ENCODE data around the gene DBH. TPM values are rescaled to one million over a fixed set of nuclear protein-coding genes. Genes with fewer than 3 reads are reported as not detected.

DBH gene
- total and polyA plus RNA-seq, 2 donors (not counting 1 experiment from before 2014, with no cell fraction given): not detected

DNA sequence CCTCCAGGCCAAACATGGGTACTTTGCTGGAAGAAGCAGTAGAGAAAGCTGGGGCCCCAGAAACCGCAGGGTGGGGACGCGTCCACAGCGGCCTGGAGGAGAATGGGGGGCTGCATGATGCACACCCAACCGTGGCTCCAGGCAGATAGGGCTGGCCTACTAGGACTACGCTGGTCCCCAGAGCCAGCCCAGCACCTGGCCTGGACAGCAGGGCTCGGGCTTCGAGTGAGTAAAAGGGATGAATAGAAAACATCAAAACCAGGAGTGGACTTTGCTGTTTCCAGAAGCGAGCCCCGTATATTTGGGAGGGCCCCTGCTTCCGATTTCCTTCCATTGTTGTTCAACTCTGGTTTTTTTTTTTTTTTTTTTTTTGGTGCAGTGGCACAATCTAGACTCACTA, 30.7 kb downstream of the DBH start:
- no peaks in the 10 kb centered on the region for H4K20me1 ChIP-seq (ENCODE audit: control insufficient read depth, insufficient read depth, low read length, poor library complexity, severe bottlenecking)
- H3K79me2 ChIP-seq (ENCODE audit: control insufficient read depth, insufficient read depth, low read length): no peaks in the 10 kb centered on the region
- H2AFZ ChIP-seq (ENCODE audit: insufficient read depth, low read depth, low read length, poor library complexity, severe bottlenecking): no peak overlapping the region
- ATAC-seq (ENCODE audit: low read depth): no peak
- H3K9ac ChIP-seq (ENCODE audit: low read length): no peak overlapping the region
- H3K27ac ChIP-seq (ENCODE audit: low read length in 2 of 2): no peak overlapping the region
- no peak for DNase-seq
- CTCF ChIA-PET: no interaction called here
- intact Hi-C loops (cut with micrococcal nuclease): no loop called here
- peaks cover 0 to 7% (median 0%) of the 10 kb centered on the region in 3 donors for H3K9me3 ChIP-seq (ENCODE audit: control extremely low read depth in 1 of 3, control insufficient read depth in 2 of 3, insufficient read depth in 1 of 3, low read length in 2 of 3)
- no peaks in the 10 kb centered on the region for H3K27me3 ChIP-seq (replicated peaks in 1 of 4; ENCODE audit: control extremely low read depth in 1 of 4, control insufficient read depth in 3 of 4, insufficient read depth in 4 of 4, low read length in 3 of 4)
- TF ChIP-seq, protein P1, sequence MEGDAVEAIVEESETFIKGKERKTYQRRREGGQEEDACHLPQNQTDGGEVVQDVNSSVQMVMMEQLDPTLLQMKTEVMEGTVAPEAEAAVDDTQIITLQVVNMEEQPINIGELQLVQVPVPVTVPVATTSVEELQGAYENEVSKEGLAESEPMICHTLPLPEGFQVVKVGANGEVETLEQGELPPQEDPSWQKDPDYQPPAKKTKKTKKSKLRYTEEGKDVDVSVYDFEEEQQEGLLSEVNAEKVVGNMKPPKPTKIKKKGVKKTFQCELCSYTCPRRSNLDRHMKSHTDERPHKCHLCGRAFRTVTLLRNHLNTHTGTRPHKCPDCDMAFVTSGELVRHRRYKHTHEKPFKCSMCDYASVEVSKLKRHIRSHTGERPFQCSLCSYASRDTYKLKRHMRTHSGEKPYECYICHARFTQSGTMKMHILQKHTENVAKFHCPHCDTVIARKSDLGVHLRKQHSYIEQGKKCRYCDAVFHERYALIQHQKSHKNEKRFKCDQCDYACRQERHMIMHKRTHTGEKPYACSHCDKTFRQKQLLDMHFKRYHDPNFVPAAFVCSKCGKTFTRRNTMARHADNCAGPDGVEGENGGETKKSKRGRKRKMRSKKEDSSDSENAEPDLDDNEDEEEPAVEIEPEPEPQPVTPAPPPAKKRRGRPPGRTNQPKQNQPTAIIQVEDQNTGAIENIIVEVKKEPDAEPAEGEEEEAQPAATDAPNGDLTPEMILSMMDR (IDR thresholded peaks at IDR 0.05): no peak
- no peak for TF ChIP-seq EZH2 (IDR thresholded peaks at IDR 0.05; ENCODE audit: borderline replicate concordance, insufficient read depth, low read depth, low read length, poor library complexity, severe bottlenecking)
- POLR2A ChIA-PET: no interaction called here
- 92% methylated on average over 11 of the region's 11 CpGs for WGBS (ENCODE audit: insufficient coverage)
- H3K27me3 Mint-ChIP-seq: peaks cover under 1% of the 10 kb centered on the region
- H3K4me3 Mint-ChIP-seq: no peak overlapping the region
- no peak overlapping the region for H3K4me3 ChIP-seq (ENCODE audit: control extremely low read depth in 1 of 5, extremely low read depth in 1 of 5, insufficient read depth in 1 of 5, low read depth in 2 of 5, low read length in 4 of 5)
- H3K36me3 ChIP-seq (replicated peaks in 1 of 2; ENCODE audit: control extremely low read depth in 1 of 2, control insufficient read depth in 1 of 2, extremely low read depth in 1 of 2, insufficient read depth in 2 of 2, low read length in 1 of 2): no peaks in the 10 kb centered on the region
- no peaks in the 10 kb centered on the region for H3K9me3 Mint-ChIP-seq (ENCODE audit: insufficient read depth)
- no peaks in the 10 kb centered on the region for H3K4me1 ChIP-seq (ENCODE audit: control insufficient read depth in 2 of 2, insufficient read depth in 2 of 2, low read length in 2 of 2)
- H3K27ac Mint-ChIP-seq: no peak overlapping the region
- H3K4me1 Mint-ChIP-seq: no peaks in the 10 kb centered on the region
- H3K4me2 ChIP-seq (replicated peaks; ENCODE audit: low read depth, low read length, poor library complexity, severe bottlenecking): no peak overlapping the region

DNA sequence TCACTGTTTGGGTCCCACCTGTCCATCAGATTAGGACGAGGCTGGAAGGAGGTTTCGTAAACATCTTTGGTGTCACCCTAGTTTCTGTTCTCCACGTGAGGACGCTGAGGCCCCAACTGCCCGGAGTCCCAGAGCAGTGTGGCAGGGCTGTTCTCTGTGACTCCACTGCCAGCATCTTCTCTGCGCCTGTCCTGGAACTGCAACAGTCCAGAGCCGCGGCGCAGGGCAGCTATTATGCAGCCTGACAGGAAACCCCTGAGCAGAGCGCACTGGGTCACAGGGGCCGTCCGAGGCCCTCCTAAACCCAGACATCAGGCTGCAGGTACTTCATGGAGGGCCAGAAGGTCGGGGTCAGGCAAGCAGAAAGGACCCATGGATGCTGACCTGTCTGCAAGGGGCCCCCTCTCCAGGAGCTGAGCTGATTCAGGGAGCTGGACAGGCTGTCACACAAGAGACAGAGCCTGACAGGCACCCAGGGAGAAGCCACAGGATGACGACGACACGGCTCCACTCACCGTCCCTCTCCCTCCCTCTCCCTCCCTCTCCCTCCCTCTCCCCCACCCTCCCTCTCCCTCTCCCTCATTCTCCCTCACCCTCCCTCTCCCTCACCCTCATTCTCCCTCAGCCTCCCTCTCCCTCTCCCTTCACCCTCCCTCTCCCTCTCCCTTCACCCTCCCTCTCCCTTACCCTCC, 31.7 kb downstream of the DBH start:
- H4K20me1 ChIP-seq (ENCODE audit: control insufficient read depth, insufficient read depth, low read length, poor library complexity, severe bottlenecking): no peaks in the 10 kb centered on the region
- H3K9me3 ChIP-seq (ENCODE audit: control extremely low read depth in 1 of 3, control insufficient read depth in 2 of 3, insufficient read depth in 1 of 3, low read length in 2 of 3): peaks cover 0 to 7% (median 0%) of the 10 kb centered on the region in 3 donors
- DNase-seq (no peak), ATAC-seq (ENCODE audit: low read depth) (no peak)
- Mint-ChIP-seq H3K4me1 (no peaks in the 10 kb centered on the region), H3K4me3 (no peak overlapping the region), H3K27ac (no peak overlapping the region), H3K27me3 (peaks cover 4% of the 10 kb centered on the region), H3K9me3 (ENCODE audit: insufficient read depth) (no peaks in the 10 kb centered on the region)
- H3K36me3 ChIP-seq (replicated peaks in 1 of 2; ENCODE audit: control extremely low read depth in 1 of 2, control insufficient read depth in 1 of 2, extremely low read depth in 1 of 2, insufficient read depth in 2 of 2, low read length in 1 of 2): no peaks in the 10 kb centered on the region
- no peak overlapping the region for H3K4me2 ChIP-seq (replicated peaks; ENCODE audit: low read depth, low read length, poor library complexity, severe bottlenecking)
- no peak overlapping the region for H3K4me3 ChIP-seq (ENCODE audit: control extremely low read depth in 1 of 5, extremely low read depth in 1 of 5, insufficient read depth in 1 of 5, low read depth in 2 of 5, low read length in 4 of 5)
- intact Hi-C loops (cut with micrococcal nuclease): no loop called here
- 84% methylated on average over 17 of the region's 17 CpGs for WGBS (ENCODE audit: insufficient coverage)
- H3K9ac ChIP-seq (ENCODE audit: low read length): no peak overlapping the region
- H3K27ac ChIP-seq (ENCODE audit: low read length in 2 of 2): no peak overlapping the region
- no peaks in the 10 kb centered on the region for H3K79me2 ChIP-seq (ENCODE audit: control insufficient read depth, insufficient read depth, low read length)
- no peak for TF ChIP-seq EZH2 (IDR thresholded peaks at IDR 0.05; ENCODE audit: borderline replicate concordance, insufficient read depth, low read depth, low read length, poor library complexity, severe bottlenecking)
- TF ChIP-seq, protein P1 (IDR thresholded peaks at IDR 0.05): no peak
- CTCF ChIA-PET: no interaction called here
- POLR2A ChIA-PET: no interaction called here
- H3K4me1 ChIP-seq (ENCODE audit: control insufficient read depth in 2 of 2, insufficient read depth in 2 of 2, low read length in 2 of 2): no peaks in the 10 kb centered on the region
- no peak overlapping the region for H2AFZ ChIP-seq (ENCODE audit: insufficient read depth, low read depth, low read length, poor library complexity, severe bottlenecking)
- no peaks in the 10 kb centered on the region for H3K27me3 ChIP-seq (replicated peaks in 1 of 4; ENCODE audit: control extremely low read depth in 1 of 4, control insufficient read depth in 3 of 4, insufficient read depth in 4 of 4, low read length in 3 of 4)
